Mesenchymal stem cell (in vitro differentiated cells and primary cell): ENCODE measurements around the gene RAB9B.

ENCODE experiments used
- DNase-seq: peaks from one replicate; pipeline ENCODE4 v3.0.0-alpha.2; 2013
- H2AFZ ChIP-seq: one replicate; pipeline ENCODE4 v1.6.1; 2013; ENCODE audit warnings: low read depth, mild to moderate bottlenecking, control low read depth, inconsistent platforms, low read length, moderate library complexity
- H2AK5ac ChIP-seq: 2 replicates; pipeline ENCODE4 v1.6.1; 2013; ENCODE audit warnings: low read length, moderate library complexity, mild to moderate bottlenecking, inconsistent platforms; ENCODE audit not compliant: severe bottlenecking
- H2BK120ac ChIP-seq: one replicate; pipeline ENCODE4 v1.6.1; 2013; ENCODE audit warnings: low read depth, mild to moderate bottlenecking, inconsistent platforms, low read length, moderate library complexity
- H2BK12ac ChIP-seq, 2 experiments: one replicate each; pipeline ENCODE4 v1.6.1; 2013; ENCODE audit warnings: inconsistent platforms in 2 of 2, low read length in 2 of 2, mild to moderate bottlenecking in 2 of 2, moderate library complexity in 2 of 2, control low read depth in 1 of 2
- H2BK15ac ChIP-seq: one replicate; pipeline ENCODE4 v1.6.1; 2013; ENCODE audit warnings: mild to moderate bottlenecking, low read depth, inconsistent platforms; ENCODE audit not compliant: poor library complexity, severe bottlenecking
- H2BK5ac ChIP-seq: 2 replicates; pipeline ENCODE4 v1.6.1; 2013; ENCODE audit warnings: low read depth, mild to moderate bottlenecking, low read length, control low read depth, inconsistent platforms; ENCODE audit not compliant: poor library complexity, severe bottlenecking
- H3K14ac ChIP-seq, 2 experiments: one replicate each; pipeline ENCODE4 v1.6.1; 2013; ENCODE audit warnings: inconsistent platforms in 2 of 2, low read length in 2 of 2, control low read depth in 1 of 2, mild to moderate bottlenecking in 1 of 2, moderate library complexity in 1 of 2
- H3K18ac ChIP-seq, 2 experiments: one replicate each; pipeline ENCODE4 v1.6.1; 2013; ENCODE audit warnings: inconsistent platforms in 2 of 2, low read length in 2 of 2, control low read depth in 1 of 2, low read depth in 1 of 2, mild to moderate bottlenecking in 1 of 2
- H3K23ac ChIP-seq, 2 experiments: one replicate each; pipeline ENCODE4 v1.6.1; 2013; ENCODE audit warnings: inconsistent platforms in 2 of 2, low read length in 2 of 2, mild to moderate bottlenecking in 2 of 2, moderate library complexity in 2 of 2, control low read depth in 1 of 2
- H3K27ac ChIP-seq: 2 replicates; pipeline ENCODE4 v1.5.1; 2013; ENCODE audit warnings: mild to moderate bottlenecking, moderate library complexity, low read length, control low read depth, inconsistent platforms; ENCODE audit not compliant: poor library complexity, severe bottlenecking
- H3K27me3 ChIP-seq, 2 experiments: 2 replicates each; pipeline versions ENCODE4 v1.6.1 to v1.7.0; 2013; ENCODE audit warnings: low read length in 2 of 2, mild to moderate bottlenecking in 2 of 2, moderate library complexity in 2 of 2, control low read depth in 1 of 2, inconsistent platforms in 1 of 2; ENCODE audit not compliant: control insufficient read depth in 1 of 2, insufficient read depth in 1 of 2
- H3K36me3 ChIP-seq, 2 experiments: 2 replicates each; pipeline versions ENCODE4 v1.6.1 to v1.7.0; 2013; ENCODE audit warnings: low read length in 2 of 2, control low read depth in 1 of 2, inconsistent platforms in 1 of 2, low read depth in 1 of 2, mild to moderate bottlenecking in 1 of 2; ENCODE audit not compliant: insufficient read depth in 2 of 2, control insufficient read depth in 1 of 2
- H3K4ac ChIP-seq, 2 experiments: one replicate each; pipeline ENCODE4 v1.6.1; 2013; ENCODE audit warnings: inconsistent platforms in 2 of 2, low read length in 2 of 2, mild to moderate bottlenecking in 2 of 2, moderate library complexity in 2 of 2, control low read depth in 1 of 2, low read depth in 1 of 2
- H3K4me1 ChIP-seq: 2 replicates; pipeline ENCODE4 v1.6.1; 2013; ENCODE audit warnings: low read depth, low read length, control low read depth; ENCODE audit not compliant: control insufficient read depth, insufficient read depth
- H3K4me2 ChIP-seq: 2 replicates; pipeline ENCODE4 v1.6.1; 2013; ENCODE audit warnings: low read length, mild to moderate bottlenecking, inconsistent platforms; ENCODE audit not compliant: poor library complexity, severe bottlenecking
- H3K4me3 ChIP-seq, 2 experiments: 2 replicates each; pipeline versions ENCODE4 v1.5.1 to v1.7.0; 2013; ENCODE audit warnings: low read length in 2 of 2, mild to moderate bottlenecking in 2 of 2, control low read depth in 1 of 2, low read depth in 1 of 2; ENCODE audit not compliant: insufficient read depth in 1 of 2
- H3K79me1 ChIP-seq: replicated peaks from 2 replicates; pipeline ENCODE4 v1.6.1; 2013; ENCODE audit warnings: mild to moderate bottlenecking, control low read depth, low read length, inconsistent platforms; ENCODE audit not compliant: poor library complexity, severe bottlenecking
- H3K9ac ChIP-seq: 2 replicates; pipeline ENCODE4 v1.7.0; 2013; ENCODE audit warnings: mild to moderate bottlenecking, low read length, moderate library complexity
- H3K9me3 ChIP-seq: 2 replicates; pipeline ENCODE4 v1.7.0; 2013; ENCODE audit warnings: mild to moderate bottlenecking, low read length; ENCODE audit not compliant: control insufficient read depth
- H4K8ac ChIP-seq: one replicate; pipeline ENCODE4 v1.6.1; 2013; ENCODE audit warnings: inconsistent platforms, mild to moderate bottlenecking, low read length, moderate library complexity
- H4K91ac ChIP-seq: one replicate; pipeline ENCODE4 v1.6.1; 2013; ENCODE audit warnings: mild to moderate bottlenecking, low read length, inconsistent platforms
- WGBS: methylation state at CpG from one replicate; pipeline ENCODE4 v1.1.7; 2013; ENCODE audit warnings: mixed read lengths; 5-methylcytosine and 5-hydroxymethylcytosine counted together

The RAB9B gene

DNA sequence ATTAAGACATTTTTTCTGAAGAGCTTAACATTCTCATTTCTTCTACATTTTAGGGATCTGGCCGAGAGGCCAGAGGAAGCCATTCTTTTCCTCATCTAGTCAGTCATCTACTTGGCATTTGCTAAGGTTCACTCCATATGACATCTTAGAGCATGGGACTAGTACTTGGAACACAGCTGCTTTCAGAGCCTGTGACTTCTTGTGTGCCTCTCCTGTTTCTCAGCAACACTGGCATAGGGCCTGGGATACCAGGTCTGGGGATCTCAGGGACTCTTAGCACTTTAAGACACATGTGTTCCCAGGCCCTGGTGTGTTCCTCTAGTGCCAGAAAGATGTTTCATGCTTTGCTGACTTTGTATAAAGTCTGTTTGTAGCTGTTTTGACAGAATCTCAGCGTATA is 48.1 kb downstream of the RAB9B start:
- Histone ChIP-seq H3K18ac (no peak overlapping the region), H3K9me3 (no peaks in the 10 kb centered on the region), H3K4ac (no peak overlapping the region), H2BK120ac (no peak overlapping the region), H3K9ac (no peak overlapping the region), H2AFZ (no peak overlapping the region), H4K91ac (no peak overlapping the region), H3K4me2 (no peak overlapping the region), H3K4me3 (no peak overlapping the region), H3K4me1 (no peaks in the 10 kb centered on the region), H3K79me1 (no peaks in the 10 kb centered on the region), H3K14ac (no peak overlapping the region), H3K36me3 (no peaks in the 10 kb centered on the region), H3K23ac (no peak overlapping the region), H2BK15ac (no peak overlapping the region), H2BK12ac (no peak overlapping the region), H3K27ac (no peak overlapping the region), H4K8ac (no peak overlapping the region), H3K27me3 (peaks cover 3 to 67% of the 10 kb centered on the region in 2 experiments), H2AK5ac (no peak overlapping the region), H2BK5ac (no peak overlapping the region)
- DNase-seq, result no peak
- 80% methylated on average over 1 of the region's 2 CpGs for WGBS

GRCh38 chrX:103783196-103783595 is 48.9 kb downstream of the RAB9B start:
- no peak overlapping the region for H2BK5ac ChIP-seq
- no peak overlapping the region for H3K27ac ChIP-seq
- H2BK12ac ChIP-seq, result no peak overlapping the region
- H3K4me3 ChIP-seq, result no peak overlapping the region
- WGBS, result 70% methylated on average over 2 of the region's 3 CpGs
- H3K9me3 ChIP-seq, result no peaks in the 10 kb centered on the region
- H4K8ac ChIP-seq, result no peak overlapping the region
- H2BK120ac ChIP-seq, result no peak overlapping the region
- H3K23ac ChIP-seq, result no peak overlapping the region
- peaks cover 4 to 71% of the 10 kb centered on the region in 2 experiments for H3K27me3 ChIP-seq
- H2BK15ac ChIP-seq, result no peak overlapping the region
- H3K4ac ChIP-seq, result no peak overlapping the region
- no peaks in the 10 kb centered on the region for H3K4me1 ChIP-seq
- no peaks in the 10 kb centered on the region for H3K79me1 ChIP-seq
- no peak overlapping the region for H4K91ac ChIP-seq
- H3K14ac ChIP-seq, result no peak overlapping the region
- no peak overlapping the region for H2AK5ac ChIP-seq
- no peak overlapping the region for H3K9ac ChIP-seq
- DNase-seq, result no peak
- H2AFZ ChIP-seq, result no peak overlapping the region
- no peaks in the 10 kb centered on the region for H3K36me3 ChIP-seq
- H3K4me2 ChIP-seq, result no peak overlapping the region
- H3K18ac ChIP-seq, result no peak overlapping the region

- no peak overlapping the region for H2AFZ ChIP-seq
- no peak overlapping the region for H2BK12ac ChIP-seq
- H3K27ac ChIP-seq, result no peak overlapping the region
- H3K9ac ChIP-seq, result no peak overlapping the region
- no peak overlapping the region for H3K14ac ChIP-seq
- H3K36me3 ChIP-seq, result no peaks in the 10 kb centered on the region
- H3K79me1 ChIP-seq, result no peaks in the 10 kb centered on the region
- no peak overlapping the region for H2BK5ac ChIP-seq
- H4K8ac ChIP-seq, result no peak overlapping the region
- no peak for DNase-seq
- H2AK5ac ChIP-seq, result no peak overlapping the region
- no peak overlapping the region for H3K23ac ChIP-seq
- H3K9me3 ChIP-seq, result no peaks in the 10 kb centered on the region
- H3K4me3 ChIP-seq, result no peak overlapping the region
- H2BK120ac ChIP-seq, result no peak overlapping the region
- no CpG with 5 or more reads among the region's 3 CpGs for WGBS
- H3K4me1 ChIP-seq, result no peaks in the 10 kb centered on the region
- H2BK15ac ChIP-seq, result no peak overlapping the region
- H3K18ac ChIP-seq, result no peak overlapping the region
- H3K27me3 ChIP-seq, result peaks cover 4 to 72% of the 10 kb centered on the region in 2 experiments
- no peak overlapping the region for H3K4me2 ChIP-seq
- no peak overlapping the region for H3K4ac ChIP-seq
- no peak overlapping the region for H4K91ac ChIP-seq
Measured at GRCh38 chrX:103782640-103783039, 49.4 kb downstream of the RAB9B start.

DNA sequence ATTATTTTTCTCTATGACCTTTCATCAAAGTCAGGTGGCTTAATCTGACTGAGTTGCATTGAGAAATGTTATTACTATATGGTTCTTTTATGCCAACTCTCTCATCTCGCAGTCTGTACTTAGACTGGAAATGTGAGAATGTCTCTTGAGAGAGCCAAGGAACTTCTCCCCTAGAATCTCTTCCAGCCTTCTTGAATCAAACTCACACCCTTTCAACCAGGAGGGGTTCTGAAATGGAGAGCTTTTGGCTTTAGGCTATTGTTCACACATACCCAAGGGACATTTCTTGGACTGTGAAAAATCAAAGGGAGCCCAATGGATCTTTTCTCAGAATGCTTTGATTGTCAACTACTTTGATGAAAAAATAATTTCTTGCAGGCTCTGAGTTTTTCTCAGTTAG is 50.4 kb downstream of the RAB9B start:
- Histone ChIP-seq H3K14ac (no peak overlapping the region), H3K9ac (no peak overlapping the region), H3K9me3 (no peaks in the 10 kb centered on the region), H3K4me1 (no peaks in the 10 kb centered on the region), H3K4me2 (no peak overlapping the region), H3K4me3 (no peak overlapping the region), H2AFZ (no peak overlapping the region), H2BK15ac (no peak overlapping the region), H4K91ac (no peak overlapping the region), H3K27ac (no peak overlapping the region), H2BK5ac (no peak overlapping the region), H2AK5ac (no peak overlapping the region), H3K27me3 (peaks cover 9 to 72% of the 10 kb centered on the region in 2 experiments), H3K4ac (no peak overlapping the region), H3K79me1 (no peaks in the 10 kb centered on the region), H2BK12ac (no peak overlapping the region), H4K8ac (no peak overlapping the region), H3K18ac (no peak overlapping the region), H3K23ac (no peak overlapping the region), H2BK120ac (no peak overlapping the region), H3K36me3 (no peaks in the 10 kb centered on the region)
- DNase-seq, result no peak
- WGBS, result 100% methylated on average over 1 of the region's 1 CpG
